Measurements from ENCODE around the gene PELI1.

GRCh38 chr2:64045938-64046337, 98.3 kb downstream of the PELI1 start:
- TF ChIP-seq CTCF (IDR thresholded peaks at IDR 0.05; ENCODE audit: poor library complexity, severe bottlenecking) (no peak), POLR2AphosphoS5 (IDR thresholded peaks at IDR 0.05) (no peak), EZH2 (IDR thresholded peaks at IDR 0.05; ENCODE audit: borderline replicate concordance, insufficient read depth, low read length, poor library complexity, severe bottlenecking) (no peak), MXI1 (conservative IDR thresholded peaks at IDR 0.05; ENCODE audit: poor library complexity, severe bottlenecking) (no peak), EP300 (conservative IDR thresholded peaks at IDR 0.05; ENCODE audit: poor library complexity, severe bottlenecking) (no peak), TAF1 (IDR thresholded peaks at IDR 0.05; ENCODE audit: low read depth) (no peak), RAD21 (conservative IDR thresholded peaks at IDR 0.05) (no peak), REST (IDR thresholded peaks at IDR 0.05; ENCODE audit: borderline replicate concordance) (no peak)

Measured in neural cell (in vitro differentiated cells).